ENCODE measurements around the gene POLD2. TPM values are rescaled to one million over a fixed set of nuclear protein-coding genes. Genes with fewer than 3 reads are reported as not detected.

The POLD2 gene
- total and polyA plus RNA-seq, 2 donors (not counting 3 experiments of a cell fraction or from before 2014, with no cell fraction given) = 96.5 to 122 TPM

- dilution Hi-C loops (cut with MboI; ENCODE audit: extremely low pct_ligation_motif_present, low sequenced_read_pairs) (no loop called here), intact Hi-C loops (cut with micrococcal nuclease) (no loop called here)
- Histone ChIP-seq H3K27me3 (ENCODE audit: control insufficient read depth in 2 of 2, insufficient read depth in 2 of 2, low read length in 2 of 2) (peaks cover 26 to 29% of the 10 kb centered on the region in 2 experiments), H2AFZ (ENCODE audit: low read depth, low read length) (no peak overlapping the region), H3K9me3 (replicated peaks; ENCODE audit: control insufficient read depth, insufficient read depth, low read length) (no peaks in the 10 kb centered on the region), H3K27ac (ENCODE audit: insufficient read depth, low read depth, low read length) (no peak overlapping the region), H3K4me1 (ENCODE audit: control insufficient read depth, extremely low read depth, insufficient read depth, low read length) (no peaks in the 10 kb centered on the region), H4K20me1 (replicated peaks; ENCODE audit: control insufficient read depth, extremely low read depth, insufficient read depth, low read length) (no peaks in the 10 kb centered on the region), H3K9me1 (replicated peaks; ENCODE audit: control insufficient read depth, extremely low read depth, insufficient read depth, low read length) (no peaks in the 10 kb centered on the region), H3K79me2 (ENCODE audit: control insufficient read depth, insufficient read depth, low read length) (no peaks in the 10 kb centered on the region), H3K9ac (replicated peaks; ENCODE audit: extremely low read depth, insufficient read depth, low read length) (no peak overlapping the region), H3K4me2 (ENCODE audit: insufficient read depth, low read length) (no peak overlapping the region), H3K4me3 (replicated peaks in 1 of 3; ENCODE audit: insufficient read depth in 1 of 3, low read depth in 1 of 3, low read length in 3 of 3) (no peak overlapping the region), H3K36me3 (ENCODE audit: control insufficient read depth in 2 of 2, extremely low read depth in 1 of 2, insufficient read depth in 2 of 2, low read length in 2 of 2) (no peaks in the 10 kb centered on the region)
- CTCF ChIA-PET = interaction anchor here (1.3 kb wide), 1 partner anchor 25 kb away, joined by 4 read pairs; no protein-coding TSS in a partner anchor
- no TSS peak for BruUV-seq (replicated peaks)
- POLR2A ChIA-PET = no interaction called here
- no peak for FAIRE-seq
- TF ChIP-seq POLR2AphosphoS5 (IDR thresholded peaks at IDR 0.05; ENCODE audit: insufficient read depth, low read depth, low read length) (no peak), MYC (IDR thresholded peaks at IDR 0.05; ENCODE audit: low read depth, low read length) (no peak), JUN (IDR thresholded peaks at IDR 0.05; ENCODE audit: borderline replicate concordance, insufficient read depth, insufficient read length, low read depth) (no peak), GATA2 (IDR thresholded peaks at IDR 0.05; ENCODE audit: insufficient read depth, insufficient read length, low read depth, low read length) (no peak), EZH2 (IDR thresholded peaks at IDR 0.05; ENCODE audit: borderline replicate concordance, low read depth, low read length, severe bottlenecking) (no peak)
- no peak for DNase-seq (ENCODE audit: low read depth, low spot score)
Observed at GRCh38 chr7:44148961-44149536, 25.7 kb upstream of the POLD2 start.

DNA sequence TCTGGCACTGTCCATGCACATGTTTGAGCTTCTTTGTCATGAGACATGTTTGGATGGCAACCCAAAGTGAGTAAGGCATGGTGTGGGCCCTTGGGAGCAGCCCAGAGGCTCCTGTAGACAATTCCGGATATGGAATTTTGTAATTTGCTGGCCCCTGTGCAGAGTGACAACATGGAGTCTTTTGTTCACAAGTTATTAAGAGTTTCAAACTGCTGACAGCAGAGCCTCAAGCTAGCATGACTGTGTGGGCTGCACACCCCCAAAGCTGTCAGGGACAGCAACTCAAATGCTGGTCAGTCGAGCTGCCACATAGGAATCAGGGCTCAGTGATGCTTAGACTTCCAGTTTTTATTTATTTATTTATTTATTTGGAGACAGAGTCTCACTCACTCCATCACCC lies 24.8 kb upstream of the POLD2 start:
- intact Hi-C loops (cut with micrococcal nuclease) (no loop called here), dilution Hi-C loops (cut with MboI; ENCODE audit: extremely low pct_ligation_motif_present, low sequenced_read_pairs) (no loop called here)
- no peak overlapping the region for H3K9ac ChIP-seq (replicated peaks; ENCODE audit: extremely low read depth, insufficient read depth, low read length)
- H3K4me1 ChIP-seq (ENCODE audit: control insufficient read depth, extremely low read depth, insufficient read depth, low read length) = no peaks in the 10 kb centered on the region
- H4K20me1 ChIP-seq (replicated peaks; ENCODE audit: control insufficient read depth, extremely low read depth, insufficient read depth, low read length) = no peaks in the 10 kb centered on the region
- DNase-seq (ENCODE audit: low read depth, low spot score) (no peak), FAIRE-seq (no peak)
- peaks cover 29% of the 10 kb centered on the region in 2 experiments for H3K27me3 ChIP-seq (ENCODE audit: control insufficient read depth in 2 of 2, insufficient read depth in 2 of 2, low read length in 2 of 2)
- no peaks in the 10 kb centered on the region for H3K79me2 ChIP-seq (ENCODE audit: control insufficient read depth, insufficient read depth, low read length)
- ChIA-PET CTCF (interaction anchor here (1.1 to 1.5 kb wide), 3 partner anchors 10 to 130 kb away, joined by 3 to 6 read pairs (median 4); no protein-coding TSS in a partner anchor), POLR2A (no interaction called here)
- no peaks in the 10 kb centered on the region for H3K9me1 ChIP-seq (replicated peaks; ENCODE audit: control insufficient read depth, extremely low read depth, insufficient read depth, low read length)
- no peak overlapping the region for H3K27ac ChIP-seq (ENCODE audit: insufficient read depth, low read depth, low read length)
- H2AFZ ChIP-seq (ENCODE audit: low read depth, low read length) = no peak overlapping the region
- TF ChIP-seq POLR2AphosphoS5 (IDR thresholded peaks at IDR 0.05; ENCODE audit: insufficient read depth, low read depth, low read length) = no peak
- BruUV-seq (replicated peaks) = no TSS peak
- H3K4me2 ChIP-seq (ENCODE audit: insufficient read depth, low read length) = no peak overlapping the region
- H3K36me3 ChIP-seq (ENCODE audit: control insufficient read depth in 2 of 2, extremely low read depth in 1 of 2, insufficient read depth in 2 of 2, low read length in 2 of 2) = no peaks in the 10 kb centered on the region
- no peaks in the 10 kb centered on the region for H3K9me3 ChIP-seq (replicated peaks; ENCODE audit: control insufficient read depth, insufficient read depth, low read length)
- H3K4me3 ChIP-seq (replicated peaks in 1 of 3; ENCODE audit: insufficient read depth in 1 of 3, low read depth in 1 of 3, low read length in 3 of 3) = no peak overlapping the region
